T-cell (primary cell): Measurements from ENCODE around the gene NUCB1. TPM values are rescaled to one million over a fixed set of nuclear protein-coding genes. Genes with fewer than 3 reads are reported as not detected.
A peak's percentile ranks its signal among the peaks of the same experiment; 100 is the strongest.

Experiments
- ATAC-seq, 4 experiments: fragments of 200-7000 bp in 3 of 4; fragments of 150-1000 bp in 1 of 4; cut with Tn5 transposase; replicated peaks in 1 of 4; 1 replicate in 3 of 4; 2 replicates in 1 of 4; pipeline ENCODE4 v1.10.0; 2021; ENCODE audit warnings: moderate library complexity in 3 of 4, mild to moderate bottlenecking in 2 of 4, moderate number of reproducible peaks in 1 of 4
- CTCF ChIA-PET, 2 donors: fragments of 300-600 bp; sonication (Branson Sonifier 250); formaldehyde crosslinking; loops; one replicate each; lab custom pipeline; 2022; ENCODE audit warnings: antibody characterized with exemption in 2 of 2; lab: Charles Lee
- POLR2A ChIA-PET, 2 donors: fragments of 300-600 bp; sonication (Branson Sonifier 250); formaldehyde crosslinking; loops; one replicate each; lab custom pipeline; 2022; ENCODE audit warnings: antibody characterized with exemption in 2 of 2; lab: Charles Lee
- DNase-seq, 35 experiments: peaks; one replicate each; pipeline versions ENCODE4 v3.0.0 to v3.0.0-alpha.2; 2013 to 2023
- H3K27ac ChIP-seq: one replicate; pipeline ENCODE4 v1.5.1; 2013; ENCODE audit warnings: low read length
- H3K27me3 ChIP-seq, 2 experiments: replicated peaks in 1 of 2; 1 replicate in 1 of 2; 2 replicates in 1 of 2; pipeline versions ENCODE4 v1.6.1 to v1.7.0; 2013; ENCODE audit warnings: low read length in 1 of 2, mixed read lengths in 1 of 2; ENCODE audit not compliant: control insufficient read depth in 2 of 2, insufficient read depth in 2 of 2; ENCODE audit errors: extremely low read depth in 1 of 2
- H3K36me3 ChIP-seq, 2 donors: 1 replicate in 1 of 2; 2 replicates in 1 of 2; pipeline versions ENCODE4 v1.6.1 to v1.7.0; 2013; ENCODE audit warnings: low read length in 1 of 2; ENCODE audit not compliant: control insufficient read depth in 2 of 2, insufficient read depth in 1 of 2; ENCODE audit errors: extremely low read depth in 1 of 2
- H3K4me1 ChIP-seq, 2 experiments: 1 replicate in 1 of 2; 2 replicates in 1 of 2; pipeline versions ENCODE4 v1.6.1 to v1.7.0; 2013; ENCODE audit warnings: low read length in 2 of 2, mixed read lengths in 1 of 2; ENCODE audit not compliant: insufficient read depth in 2 of 2, control insufficient read depth in 1 of 2; ENCODE audit errors: extremely low read depth in 1 of 2
- H3K4me3 ChIP-seq, 2 donors: 1 replicate in 1 of 2; 2 replicates in 1 of 2; pipeline versions ENCODE4 v1.5.1 to v1.7.0; 2013; ENCODE audit warnings: mild to moderate bottlenecking in 2 of 2, low read length in 1 of 2, moderate library complexity in 1 of 2; ENCODE audit not compliant: control insufficient read depth in 1 of 2; ENCODE audit errors: extremely low read depth in 1 of 2
- H3K9me3 ChIP-seq: 2 replicates; pipeline ENCODE4 v1.7.0; 2013
- H3K27ac Mint-ChIP-seq, 2 donors: one replicate each; pipeline ENCODE4 v1.8.0; 2020 to 2021; ENCODE audit warnings: mild to moderate bottlenecking in 2 of 2, mixed read lengths in 2 of 2
- H3K27me3 Mint-ChIP-seq, 2 donors: one replicate each; pipeline ENCODE4 v1.8.0; 2021 to 2022; ENCODE audit warnings: mixed read lengths in 2 of 2
- H3K36me3 Mint-ChIP-seq: one replicate; pipeline ENCODE4 v1.8.0; 2021; ENCODE audit warnings: mixed read lengths
- H3K4me1 Mint-ChIP-seq, 3 donors: one replicate each; pipeline ENCODE4 v1.8.0; 2020 to 2022; ENCODE audit warnings: mixed read lengths in 3 of 3, mild to moderate bottlenecking in 1 of 3
- H3K4me3 Mint-ChIP-seq, 3 donors: one replicate each; pipeline ENCODE4 v1.8.0; 2020 to 2022; ENCODE audit warnings: mild to moderate bottlenecking in 3 of 3, mixed read lengths in 3 of 3, moderate library complexity in 3 of 3
- H3K9me3 Mint-ChIP-seq, 3 donors: one replicate each; pipeline ENCODE4 v1.8.0; 2020 to 2022; ENCODE audit warnings: mixed read lengths in 3 of 3
- WGBS: methylation state at CpG from one replicate; pipeline ENCODE4 v1.1.5; 2013; ENCODE audit warnings: missing lambda C conversion rate; ENCODE audit not compliant: insufficient coverage; 5-methylcytosine and 5-hydroxymethylcytosine counted together
- total RNA-seq, 35 experiments: library from RNA in 6 of 35; stranded (reverse) in 6 of 35; fragments of 120-200 nt in 1 of 35; gene quantifications; one replicate each; pipeline versions ENCODE4 v1.2.1 to v1.2.4 and lab custom pipeline; 2013 to 2026

NUCB1 gene
- total RNA-seq, 5 donors from 2014 or later (not counting 1 experiment from before 2014, with no cell fraction given) = 122 to 177 (median 165) TPM

DNA sequence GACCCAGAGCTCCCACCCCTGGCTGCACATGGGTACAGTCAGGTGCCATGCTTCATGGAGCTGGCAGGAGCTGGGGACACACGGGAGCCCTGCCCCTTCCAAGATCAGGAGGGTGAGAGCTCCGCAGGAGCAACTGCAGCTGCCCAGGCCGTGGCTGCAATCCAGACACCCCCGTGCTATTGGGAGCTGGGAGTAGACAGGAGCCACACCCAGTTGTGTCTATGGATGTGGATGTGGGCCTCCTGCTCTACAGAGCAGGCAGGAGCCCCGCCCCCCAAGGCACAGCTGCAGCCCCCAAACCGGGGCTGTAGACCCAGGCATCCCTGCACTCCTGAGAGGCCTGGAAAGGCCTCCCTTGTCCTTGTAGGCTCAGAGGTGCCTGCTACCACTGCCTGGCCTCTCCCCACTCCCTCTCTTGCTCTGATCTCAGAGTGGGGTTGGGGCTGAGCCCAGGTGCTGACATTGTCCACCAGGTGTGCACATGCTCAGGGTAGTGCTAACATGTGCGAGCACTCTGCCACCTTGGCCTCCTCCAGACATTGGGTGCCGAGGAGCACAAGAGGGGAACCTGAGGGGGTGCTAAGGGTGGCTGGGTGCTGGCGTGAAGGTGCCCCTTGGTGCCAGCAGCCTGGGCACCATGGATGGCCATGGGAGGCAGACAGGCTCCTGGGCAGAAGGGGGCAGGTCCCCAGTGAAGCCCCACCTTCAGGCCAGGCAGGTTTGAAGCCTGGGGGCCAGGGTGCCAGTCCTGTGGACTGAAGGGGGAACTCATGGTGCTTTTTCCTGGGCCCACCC, 46.5 kb downstream of the NUCB1 start:
- no peaks in the 10 kb centered on the region for H3K27me3 ChIP-seq
- no peaks in the 10 kb centered on the region for H3K36me3 ChIP-seq
- DNase-seq (no peak), ATAC-seq (no peak)
- peaks cover 0 to 2% (median 0%) of the 10 kb centered on the region in 3 donors for H3K9me3 Mint-ChIP-seq
- H3K27me3 Mint-ChIP-seq = no peaks in the 10 kb centered on the region
- 77% methylated on average over 7 of the region's 9 CpGs for WGBS
- H3K27ac ChIP-seq = no peak overlapping the region
- H3K4me3 ChIP-seq = no peak overlapping the region
- POLR2A ChIA-PET = no interaction called here
- no peaks in the 10 kb centered on the region for H3K36me3 Mint-ChIP-seq
- H3K4me1 Mint-ChIP-seq = no peaks in the 10 kb centered on the region
- no peak overlapping the region for H3K27ac Mint-ChIP-seq
- H3K4me1 ChIP-seq = no peaks in the 10 kb centered on the region
- no peak overlapping the region for H3K4me3 Mint-ChIP-seq
- CTCF ChIA-PET = no interaction called here
- H3K9me3 ChIP-seq = no peaks in the 10 kb centered on the region

- WGBS = 95% methylated on average over 3 of the region's 3 CpGs
- ChIA-PET POLR2A (no interaction called here), CTCF (no interaction called here)
- H3K27me3 Mint-ChIP-seq = no peaks in the 10 kb centered on the region
- peaks cover 0 to 2% (median 0%) of the 10 kb centered on the region in 3 donors for H3K9me3 Mint-ChIP-seq
- Histone ChIP-seq H3K9me3 (no peaks in the 10 kb centered on the region), H3K27me3 (no peaks in the 10 kb centered on the region), H3K4me3 (no peak overlapping the region), H3K27ac (no peak overlapping the region), H3K4me1 (no peaks in the 10 kb centered on the region), H3K36me3 (no peaks in the 10 kb centered on the region)
- no peaks in the 10 kb centered on the region for H3K4me1 Mint-ChIP-seq
- H3K4me3 Mint-ChIP-seq = no peak overlapping the region
- H3K36me3 Mint-ChIP-seq = no peaks in the 10 kb centered on the region
- no peak overlapping the region for H3K27ac Mint-ChIP-seq
- DNase-seq (no peak), ATAC-seq (no peak)
Observed at GRCh38 chr19:48947258-48947542, 47.1 kb downstream of the NUCB1 start.

GRCh38 chr19:48950159-48950558, 50.0 kb downstream of the NUCB1 start:
- Mint-ChIP-seq H3K4me3 (no peak overlapping the region), H3K27ac (no peak overlapping the region), H3K27me3 (no peaks in the 10 kb centered on the region), H3K4me1 (peaks cover 4 to 6% (median 4%) of the 10 kb centered on the region in 3 donors), H3K9me3 (peaks cover 0 to 2% (median 0%) of the 10 kb centered on the region in 3 donors), H3K36me3 (no peaks in the 10 kb centered on the region)
- Histone ChIP-seq H3K9me3 (no peaks in the 10 kb centered on the region), H3K27me3 (no peaks in the 10 kb centered on the region), H3K27ac (no peak overlapping the region), H3K36me3 (no peaks in the 10 kb centered on the region), H3K4me3 (no peak overlapping the region), H3K4me1 (peaks cover 2 to 8% of the 10 kb centered on the region in 2 experiments)
- 100% methylated on average over 1 of the region's 3 CpGs for WGBS
- ChIA-PET CTCF (interaction anchor here in 1 of 2 donors (0.5 kb wide), 1 partner anchor 43 kb away, joined by 3 read pairs; the partner anchor contains the start of gene RUVBL2), POLR2A (no interaction called here)
- ATAC-seq (no peak), DNase-seq (no peak)

- peaks cover 3 to 16% of the 10 kb centered on the region in 2 experiments for H3K4me1 ChIP-seq
- no peak overlapping the region for H3K4me3 Mint-ChIP-seq
- H3K36me3 Mint-ChIP-seq = peaks cover 1% of the 10 kb centered on the region
- H3K27ac ChIP-seq = no peak overlapping the region
- DNase-seq (no peak), ATAC-seq (no peak)
- H3K36me3 ChIP-seq = no peaks in the 10 kb centered on the region
- 92% methylated on average over 6 of the region's 9 CpGs for WGBS
- peaks cover 12 to 14% (median 12%) of the 10 kb centered on the region in 3 donors for H3K4me1 Mint-ChIP-seq
- H3K27me3 Mint-ChIP-seq = no peaks in the 10 kb centered on the region
- H3K4me3 ChIP-seq = no peak overlapping the region
- ChIA-PET CTCF (interaction anchor here in 1 of 2 donors (0.7 to 1.5 kb wide), 2 partner anchors 15 to 43 kb away, joined by 3 to 4 read pairs; partner anchors contain the start of gene RUVBL2), POLR2A (no interaction called here)
- peaks cover 0 to 2% (median 0%) of the 10 kb centered on the region in 3 donors for H3K9me3 Mint-ChIP-seq
- H3K9me3 ChIP-seq = no peaks in the 10 kb centered on the region
- H3K27ac Mint-ChIP-seq = no peak overlapping the region
- H3K27me3 ChIP-seq = no peaks in the 10 kb centered on the region
Observed at GRCh38 chr19:48950830-48951519, 50.9 kb downstream of the NUCB1 start.

GRCh38 chr19:48953141-48953540, 53.0 kb downstream of the NUCB1 start:
- no peak for ATAC-seq
- H3K27me3 ChIP-seq = no peaks in the 10 kb centered on the region

GRCh38 chr19:48953990-48954594, 54.0 kb downstream of the NUCB1 start:
- no peaks in the 10 kb centered on the region for H3K9me3 ChIP-seq
- POLR2A ChIA-PET = interaction anchor here (0.6 to 0.7 kb wide), 4 partner anchors 12 to 228 kb away, joined by 3 to 5 read pairs (median 4); no protein-coding TSS in a partner anchor
- ATAC-seq (no peak), DNase-seq (no peak)
- H3K4me3 ChIP-seq = peak overlapping the region; percentile 93 to 100
- H3K27me3 ChIP-seq = no peaks in the 10 kb centered on the region
- H3K4me1 ChIP-seq = peaks cover 6 to 25% of the 10 kb centered on the region in 2 experiments
- Mint-ChIP-seq H3K27ac (peak overlapping the region; percentile 93), H3K4me3 (peak overlapping the region; percentile 85 to 92 (median 89)), H3K27me3 (no peaks in the 10 kb centered on the region), H3K36me3 (peaks cover 17% of the 10 kb centered on the region), H3K9me3 (no peaks in the 10 kb centered on the region), H3K4me1 (peaks cover 26 to 33% (median 29%) of the 10 kb centered on the region in 3 donors)
- H3K27ac ChIP-seq = peak overlapping the region; percentile 16
- H3K36me3 ChIP-seq = peaks cover 5% of the 10 kb centered on the region in 2 donors
- CTCF ChIA-PET = interaction anchor here (0.6 to 2.1 kb wide), 5 partner anchors 17 to 164 kb away, joined by 3 to 8 read pairs (median 5); partner anchors contain the start of genes DHDH (in 1 of the 2), GYS1 (in 1 of the 2) and RUVBL2 (in 1 of the 2)
- 72% methylated on average over 5 of the region's 11 CpGs for WGBS

More at GRCh38 chr19:48953141-48953540, 53.0 kb downstream of the NUCB1 start:
- peaks cover 24 to 33% (median 26%) of the 10 kb centered on the region in 3 donors for H3K4me1 Mint-ChIP-seq
- Histone ChIP-seq H3K4me3 (no peak overlapping the region), H3K27ac (no peak overlapping the region), H3K9me3 (no peaks in the 10 kb centered on the region), H3K4me1 (peaks cover 6 to 25% of the 10 kb centered on the region in 2 experiments), H3K36me3 (peaks cover 5% of the 10 kb centered on the region in 2 donors)
- H3K4me3 Mint-ChIP-seq = peak overlapping the region; percentile 21 to 85 (median 43)
- H3K27ac Mint-ChIP-seq = no peak overlapping the region
- no peak for DNase-seq
- 97% methylated on average over 3 of the region's 4 CpGs for whole genome bisulfite sequencing
- H3K36me3 Mint-ChIP-seq = peaks cover 17% of the 10 kb centered on the region
- H3K9me3 Mint-ChIP-seq = no peaks in the 10 kb centered on the region
- POLR2A ChIA-PET = no interaction called here
- no peaks in the 10 kb centered on the region for H3K27me3 Mint-ChIP-seq
- CTCF ChIA-PET = interaction anchor here (0.6 to 1.6 kb wide), 5 partner anchors 19 to 1187 kb away, joined by 3 to 6 read pairs (median 5); partner anchors contain the start of genes GYS1 (in 1 of the 2) and RUVBL2 (in 1 of the 2)
